IPS DF 4.7 (cell line): Measurements from ENCODE around the gene CST8.

ENCODE experiments used
- DNase-seq: peaks from one replicate; pipeline ENCODE4 v3.0.0-alpha.2; 2013; ENCODE audit warnings: low spot score; ENCODE audit errors: extremely low read depth

CST8 gene

GRCh38 chr20:23475395-23475794 is 15.5 kb upstream of the CST8 start:
- no peak for DNase-seq

- DNase-seq: no peak
Measured at GRCh38 chr20:23476015-23476754, 14.7 kb upstream of the CST8 start.

- DNase-seq: no peak
Measured at GRCh38 chr20:23477223-23477622, 13.7 kb upstream of the CST8 start.

GRCh38 chr20:23479043-23479442 is 11.9 kb upstream of the CST8 start:
- DNase-seq: no peak

- no peak for DNase-seq
Measured at GRCh38 chr20:23482138-23482537, 8.8 kb upstream of the CST8 start.

GRCh38 chr20:23484081-23484480 is 6.8 kb upstream of the CST8 start:
- no peak for DNase-seq

GRCh38 chr20:23488470-23488869 is 2.4 kb upstream of the CST8 start:
- DNase-seq: no peak

- no peak for DNase-seq
Measured at GRCh38 chr20:23488996-23489395, 1.9 kb upstream of the CST8 start.

- no peak for DNase-seq
Measured at GRCh38 chr20:23492292-23492691, 1.4 kb downstream of the CST8 start.

- DNase-seq: no peak
Measured at GRCh38 chr20:23493172-23493772, 2.4 kb downstream of the CST8 start.

GRCh38 chr20:23497536-23497935 is 6.6 kb downstream of the CST8 start:
- no peak for DNase-seq

GRCh38 chr20:23501926-23502325 is 11.0 kb downstream of the CST8 start:
- no peak for DNase-seq

GRCh38 chr20:23503649-23504048 is 12.7 kb downstream of the CST8 start:
- no peak for DNase-seq

GRCh38 chr20:23507346-23507745 is 16.4 kb downstream of the CST8 start:
- no peak for DNase-seq

GRCh38 chr20:23508449-23509229 is 17.7 kb downstream of the CST8 start:
- DNase-seq: no peak

- no peak for DNase-seq
Measured at GRCh38 chr20:23509247-23509913, 18.5 kb downstream of the CST8 start.

GRCh38 chr20:23510000-23510590 is 19.2 kb downstream of the CST8 start:
- no peak for DNase-seq

- DNase-seq: no peak
Measured at GRCh38 chr20:23513164-23513563, 22.2 kb downstream of the CST8 start.

GRCh38 chr20:23514848-23515247 is 23.9 kb downstream of the CST8 start:
- DNase-seq: no peak

GRCh38 chr20:23515250-23515939 is 24.5 kb downstream of the CST8 start:
- no peak for DNase-seq

- no peak for DNase-seq
Measured at GRCh38 chr20:23517719-23518118, 26.8 kb downstream of the CST8 start.
